ENCODE measurements around the gene CLIP4.

DNA sequence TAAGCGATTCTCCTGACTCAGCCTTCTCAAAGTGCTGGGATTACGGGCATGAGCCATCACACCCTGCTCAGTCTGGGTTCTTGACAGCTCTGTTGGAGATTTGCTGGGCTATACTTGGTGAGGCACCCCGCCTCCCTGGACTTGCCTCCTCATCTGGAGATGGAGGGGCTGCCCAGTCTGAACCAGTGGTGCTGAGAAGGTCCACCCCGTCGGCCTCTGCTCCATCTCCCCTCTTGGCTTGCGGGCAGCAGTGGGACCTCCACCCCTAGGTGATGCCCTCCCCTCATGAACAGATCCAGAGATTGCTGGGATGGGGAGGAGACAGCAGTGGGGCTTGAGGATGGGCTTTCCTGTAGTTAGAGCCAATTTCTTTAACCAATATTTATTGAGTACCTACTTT is 120.9 kb downstream of the CLIP4 start:
- no peak for TF ChIP-seq GATA2 (IDR thresholded peaks at IDR 0.05; ENCODE audit: low read depth, low read length)
- no peak for TF ChIP-seq GATA3 (IDR thresholded peaks at IDR 0.05; ENCODE audit: low read depth, low read length)

All from SH-SY5Y (cell line).